ENCODE data around the gene CEP76.
"Not testable (repeated sequence)": the region's sequence is repeated elsewhere in the genome, so short reads cannot be mapped to it uniquely, and the experiment has no call there.

Gene CEP76

GRCh38 chr18:12703664-12704063 lies 1.1 kb upstream of the CEP76 start:
- no peak for ATAC-seq

DNA sequence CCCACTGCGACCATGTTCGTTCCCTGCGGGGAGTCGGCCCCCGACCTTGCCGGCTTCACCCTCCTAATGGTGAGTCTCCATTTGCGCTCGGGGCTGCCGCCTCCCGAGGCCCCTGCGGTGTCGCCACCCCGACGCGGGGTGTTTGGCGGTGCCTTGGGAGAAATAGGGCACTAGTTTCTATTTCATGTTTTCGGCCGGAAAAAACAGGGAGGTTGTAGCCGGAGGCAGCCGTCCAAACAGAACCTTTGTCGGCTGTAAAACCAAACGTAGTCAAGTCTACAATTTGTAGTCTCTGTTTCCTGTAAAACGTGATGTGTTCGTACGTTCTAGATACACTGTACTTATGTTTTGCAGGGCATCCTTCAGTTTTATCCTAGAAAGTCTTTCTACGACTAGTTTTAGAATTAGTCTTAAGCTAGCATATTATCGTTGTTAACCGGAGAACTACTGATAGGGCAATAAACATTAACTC lies 609 bp upstream of the CEP76 start:
- ATAC-seq = peak in 1 of 2 donors; percentile 52

GRCh38 chr18:12701161-12701560 lies 1.4 kb downstream of the CEP76 start:
- ATAC-seq = peak; percentile 12 to 37

DNA sequence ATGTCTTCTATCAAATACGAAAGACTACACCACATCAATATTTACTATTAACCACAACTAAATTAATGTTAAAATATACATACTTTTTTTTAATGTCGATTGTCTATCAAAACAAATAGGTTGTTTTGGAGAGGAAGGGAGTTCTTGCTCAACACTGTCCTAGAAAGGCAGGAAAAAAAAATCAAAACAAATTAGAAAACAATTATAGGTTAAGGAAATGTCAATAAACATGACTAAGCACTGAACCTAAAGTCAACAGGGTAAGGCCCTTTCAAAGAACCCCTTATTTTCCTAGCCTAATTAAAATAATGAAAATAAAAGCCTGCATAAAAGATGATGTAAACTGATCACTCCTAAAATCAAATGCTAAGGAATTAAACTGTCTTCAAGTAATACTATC lies 2.8 kb downstream of the CEP76 start:
- no peak for ATAC-seq

DNA sequence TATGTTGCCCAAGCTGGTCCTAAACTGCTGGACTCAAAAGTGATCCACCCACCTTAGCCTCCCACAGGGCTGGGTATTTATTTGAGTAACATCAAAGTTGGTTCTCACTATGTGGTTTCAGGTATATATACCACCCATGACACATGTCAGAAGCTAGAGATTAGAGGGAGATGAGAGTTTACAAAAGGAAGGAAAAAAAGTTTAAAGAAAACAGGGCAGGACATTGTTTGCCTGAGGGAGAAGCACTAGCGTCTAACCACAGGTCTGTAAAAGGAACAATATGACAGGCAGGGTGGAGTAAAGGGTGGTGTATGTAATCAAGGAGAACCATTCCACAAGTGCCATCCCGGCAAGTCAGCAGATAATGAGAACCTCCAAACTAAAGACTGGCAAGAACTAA lies 8.5 kb downstream of the CEP76 start:
- no peak for ATAC-seq

DNA sequence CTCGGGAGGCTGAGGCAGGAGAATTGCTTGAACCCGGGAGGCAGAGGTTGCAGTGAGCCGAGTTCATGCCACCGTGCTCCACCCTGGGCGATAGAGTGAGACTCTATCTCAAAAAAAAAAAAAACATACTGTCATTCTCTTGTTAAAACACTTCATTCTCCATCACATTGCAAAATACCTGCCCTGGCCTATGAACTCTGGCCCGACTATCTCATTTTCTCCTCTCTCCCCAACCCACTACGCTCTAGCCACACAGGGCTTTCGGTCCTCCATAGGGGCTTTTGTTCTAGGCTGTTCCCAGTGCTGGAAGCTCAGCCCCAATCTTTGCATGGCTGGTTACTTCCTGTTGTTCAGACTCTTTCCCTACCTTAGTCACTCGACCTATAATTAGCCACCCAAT lies 10.3 kb downstream of the CEP76 start:
- no peak for ATAC-seq

- no peak for ATAC-seq
Measured at GRCh38 chr18:12689256-12689850, 13.2 kb downstream of the CEP76 start.

GRCh38 chr18:12686100-12686499 lies 16.4 kb downstream of the CEP76 start:
- ATAC-seq = no peak

DNA sequence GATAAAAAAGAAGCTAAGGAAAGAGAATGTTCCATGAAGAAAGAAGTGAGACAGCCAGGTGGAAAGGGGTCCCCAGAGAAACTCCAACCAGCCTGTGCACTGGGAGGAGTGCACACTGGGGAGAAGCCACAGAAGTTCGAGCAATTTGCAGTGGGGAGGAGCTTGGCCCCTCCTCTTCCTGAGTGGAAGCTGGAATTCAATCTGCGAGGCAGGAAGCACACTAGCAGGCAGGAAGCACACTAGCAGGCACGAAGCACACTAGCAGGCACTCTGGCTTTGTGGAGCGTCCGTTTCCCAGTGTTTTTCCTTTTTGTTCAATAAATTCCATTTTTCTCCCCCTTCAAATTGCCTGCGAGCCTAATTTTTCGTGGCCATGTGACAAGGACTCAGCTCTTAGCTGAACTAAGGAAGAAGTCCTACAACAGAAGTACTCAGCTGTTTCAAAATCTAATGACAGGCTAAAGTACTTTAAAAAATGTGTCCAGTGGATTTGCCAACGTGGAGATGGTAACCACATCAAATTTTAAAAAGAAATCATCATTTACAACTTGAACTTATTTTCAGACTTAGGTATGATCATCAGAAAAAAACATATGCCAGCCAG lies 23.2 kb downstream of the CEP76 start:
- no peak for ATAC-seq

DNA sequence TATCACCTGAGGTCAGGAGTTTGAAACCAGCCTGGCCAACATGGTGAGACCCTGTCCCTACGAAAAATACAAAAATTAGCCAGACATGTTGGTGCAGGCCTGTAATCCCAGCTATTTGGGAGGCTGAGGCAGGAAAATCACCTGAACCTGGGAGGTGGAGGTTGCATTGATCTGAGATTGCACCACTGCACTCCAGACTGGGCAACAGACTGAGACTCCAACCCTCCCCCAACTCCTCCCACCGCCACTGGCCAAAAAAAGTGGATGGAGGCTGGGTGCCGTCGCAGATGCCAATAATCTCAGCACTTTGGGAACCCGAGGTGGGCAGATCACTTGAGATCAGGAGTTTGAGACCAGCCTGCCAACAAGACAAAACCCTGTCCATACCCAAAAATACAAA lies 34.5 kb downstream of the CEP76 start:
- no peak for ATAC-seq

DNA sequence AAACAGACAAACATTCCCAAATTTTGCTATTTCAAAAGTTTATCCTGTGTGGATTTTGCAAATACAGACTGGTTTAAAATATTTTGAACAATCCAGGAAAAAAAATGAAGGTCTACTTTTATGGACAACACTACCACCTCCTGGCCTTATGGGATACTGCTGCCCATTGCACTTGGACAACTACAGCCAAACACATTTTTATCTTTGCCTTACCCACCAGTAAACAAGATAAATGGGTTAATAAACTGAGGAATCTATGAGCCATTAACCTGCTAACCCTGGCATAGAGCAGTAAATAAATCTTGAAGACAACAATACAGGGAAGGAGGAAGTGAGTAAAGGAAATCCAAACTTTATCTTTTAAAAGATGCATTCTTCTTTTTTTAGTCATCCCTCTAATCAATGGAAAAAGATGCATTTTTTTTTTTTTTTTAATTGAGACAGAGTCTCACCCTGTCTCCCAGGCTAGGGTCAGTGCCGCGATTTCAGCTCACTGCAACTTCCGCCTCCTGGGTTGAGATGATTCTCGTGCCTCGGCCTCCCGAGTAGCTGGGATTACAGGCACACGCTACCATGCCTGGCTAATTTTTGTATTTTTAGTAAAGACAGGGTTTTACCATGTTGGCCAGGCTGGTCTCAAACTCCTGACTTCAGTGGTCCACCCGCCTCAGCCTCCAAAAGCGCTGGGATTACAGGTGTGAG lies 42.5 kb downstream of the CEP76 start:
- ATAC-seq = no peak

- peak; percentile 20 to 22 for ATAC-seq
Measured at GRCh38 chr18:12658426-12659138, 43.9 kb downstream of the CEP76 start.

GRCh38 chr18:12657684-12658425 lies 44.7 kb downstream of the CEP76 start, which contains the start of gene SPIRE1:
Gene SPIRE1, minus strand, starts transcription at chr18:12658107. Its CDS starts 241 bp downstream, at chr18:12657866.
- ATAC-seq = peak; percentile 48 to 69

DNA sequence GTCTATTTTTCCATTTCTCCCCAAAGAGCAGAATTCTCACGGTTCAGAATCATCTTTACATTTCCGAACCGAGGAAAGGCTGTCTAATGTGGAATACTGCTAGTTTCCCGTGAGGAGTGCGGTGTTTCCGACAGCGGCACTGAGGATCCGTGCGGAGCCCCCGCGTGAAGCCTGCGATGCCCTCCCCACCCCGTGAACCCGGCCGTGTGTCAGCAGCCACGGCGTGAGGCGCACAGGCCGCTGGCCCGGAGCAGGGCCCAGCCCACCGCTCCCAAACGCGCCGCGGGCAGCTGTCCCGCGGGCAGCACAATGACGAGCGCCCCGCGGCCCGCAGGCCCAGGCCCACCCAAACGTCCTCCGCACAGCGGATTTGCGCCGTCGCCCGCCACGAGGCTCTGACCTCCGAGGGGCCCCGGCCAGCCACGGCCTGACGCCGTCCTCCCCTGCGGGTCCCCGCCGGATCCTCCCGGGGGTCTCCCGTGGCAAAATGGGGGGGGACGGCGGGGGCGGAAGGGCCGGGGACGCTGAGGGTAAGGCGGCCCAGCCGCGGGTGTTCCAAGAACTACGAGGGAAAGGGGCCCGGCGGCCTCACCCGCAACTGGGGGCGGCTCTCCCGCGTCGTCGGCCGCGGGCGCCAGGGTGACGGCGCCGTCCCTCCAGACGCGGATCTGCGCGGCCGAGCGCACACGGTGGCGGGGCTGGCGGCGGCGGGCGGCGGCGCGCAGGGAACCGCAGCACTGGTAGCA lies 45.4 kb downstream of the CEP76 start:
- ATAC-seq = peak; percentile 62 to 69

DNA sequence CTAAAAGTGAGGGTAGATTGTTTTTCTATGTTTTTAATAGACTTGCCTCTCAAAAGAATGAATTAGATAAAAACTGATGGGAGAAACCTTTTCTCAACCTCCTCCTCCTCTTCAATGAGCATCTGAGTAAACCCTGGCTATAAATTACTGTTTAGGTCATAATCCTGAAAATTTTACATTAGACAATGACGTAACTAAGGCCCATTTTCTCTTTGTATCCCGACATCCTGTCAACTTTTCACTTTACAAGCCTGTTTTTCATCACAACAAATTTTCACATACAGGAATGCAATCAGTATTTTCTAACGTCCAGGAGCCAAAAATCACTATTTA lies 46.0 kb downstream of the CEP76 start:
- ATAC-seq = no peak

DNA sequence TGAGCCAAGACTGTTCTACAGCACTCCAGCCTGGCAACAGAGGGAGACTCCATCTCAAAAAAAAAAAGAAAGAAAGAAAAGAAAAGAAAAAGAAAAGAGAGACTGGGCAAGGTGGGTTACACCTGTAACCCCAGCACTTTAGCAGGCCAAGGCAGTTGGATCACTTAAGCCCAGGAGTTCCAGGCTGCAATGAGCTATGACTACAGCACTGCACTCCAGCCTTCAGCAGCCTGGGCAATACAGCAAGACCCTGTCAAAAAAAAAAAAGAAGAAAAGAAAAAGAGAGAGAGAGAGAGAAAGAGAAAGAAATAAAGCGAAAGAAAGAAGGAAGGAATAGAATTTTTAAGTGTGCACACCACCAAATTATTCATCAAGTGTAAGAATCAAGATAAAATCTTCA lies 47.6 kb downstream of the CEP76 start:
- ATAC-seq = no peak

GRCh38 chr18:12652861-12653401 lies 49.6 kb downstream of the CEP76 start:
- peak in 1 of 2 donors; percentile 31 for ATAC-seq

DNA sequence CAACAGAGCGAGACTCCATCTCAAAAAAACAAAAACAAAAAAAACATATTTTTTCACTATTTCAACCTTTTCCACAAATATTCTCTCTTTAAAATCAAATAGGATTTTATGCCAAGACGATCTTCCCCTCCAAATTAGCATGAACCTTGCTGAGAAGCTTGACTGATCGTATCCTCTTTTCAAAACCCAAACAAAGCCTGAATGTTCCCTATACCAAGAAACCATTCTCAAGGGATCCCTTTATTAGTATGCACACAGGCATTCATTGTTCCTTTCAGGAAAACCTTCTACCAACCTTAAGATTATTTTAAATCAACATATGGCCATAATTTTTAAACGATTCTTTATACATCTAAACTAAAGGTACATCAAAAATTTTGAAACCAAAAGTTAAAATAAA lies 50.9 kb downstream of the CEP76 start:
- ATAC-seq = no peak

- ATAC-seq = no peak
Measured at GRCh38 chr18:12647773-12648172, 54.8 kb downstream of the CEP76 start.

DNA sequence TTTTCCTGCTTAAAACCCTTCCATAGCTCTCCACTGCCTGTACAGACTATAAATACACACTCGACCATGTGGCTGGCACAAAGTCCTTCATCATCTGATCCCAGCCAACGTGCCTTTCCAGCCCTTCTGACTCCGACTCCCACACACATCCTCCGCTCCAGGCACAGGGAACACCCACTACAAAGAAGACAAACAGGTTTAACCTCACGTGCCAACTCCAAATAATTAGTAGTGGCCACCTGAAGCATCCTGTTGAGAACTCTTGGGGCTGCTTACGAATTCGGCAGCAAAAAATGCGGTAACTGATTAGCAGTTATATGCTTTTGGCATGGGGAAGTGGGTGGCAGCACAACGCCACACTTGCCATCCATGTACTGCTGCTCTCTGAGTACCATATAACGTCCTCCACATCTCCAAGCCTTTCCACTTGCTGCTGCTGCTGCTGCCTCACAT lies 56.7 kb downstream of the CEP76 start:
- ATAC-seq = no peak

- no peak for ATAC-seq
Measured at GRCh38 chr18:12645254-12645653, 57.3 kb downstream of the CEP76 start.

DNA sequence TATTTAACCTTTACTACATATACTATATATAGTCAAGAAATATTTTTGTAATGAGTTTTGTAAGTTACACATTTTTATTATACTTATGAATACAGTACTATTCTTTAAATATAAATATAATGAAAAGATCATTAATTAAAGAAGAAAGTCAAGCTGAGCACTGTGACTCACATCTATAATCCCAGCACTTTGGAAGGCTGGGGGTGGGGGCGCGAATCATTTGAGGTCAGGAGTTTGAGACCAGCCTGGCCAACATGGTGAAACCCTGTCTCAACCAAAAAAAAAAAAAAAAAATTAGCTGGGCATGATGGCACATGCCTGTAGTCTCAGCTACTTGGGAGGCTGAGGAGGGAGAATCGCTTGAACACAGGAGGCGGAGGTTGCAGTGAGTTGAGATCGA lies 58.8 kb downstream of the CEP76 start:
- not testable (repeated sequence) for ATAC-seq
